GM18508 (cell line): ENCODE measurements around the gene CCDC28A.
"Not testable (repeated sequence)": the region's sequence is repeated elsewhere in the genome, so short reads cannot be mapped to it uniquely, and the experiment has no call there.

Experiments used
- ATAC-seq: cut with Tn5 transposase; IDR thresholded peaks from one replicate; pipeline ENCODE4 v1.9.1; 2021; ENCODE audit warnings: moderate number of reproducible peaks; ENCODE audit not compliant: insufficient read depth, unreplicated experiment

The CCDC28A gene

GRCh38 chr6:138773177-138774091, at the start of gene CCDC28A:
Gene CCDC28A (plus strand): TSS chr6:138773769. CDS start chr6:138776121, 2,352 bp downstream.
- ATAC-seq: peak; percentile 71

DNA sequence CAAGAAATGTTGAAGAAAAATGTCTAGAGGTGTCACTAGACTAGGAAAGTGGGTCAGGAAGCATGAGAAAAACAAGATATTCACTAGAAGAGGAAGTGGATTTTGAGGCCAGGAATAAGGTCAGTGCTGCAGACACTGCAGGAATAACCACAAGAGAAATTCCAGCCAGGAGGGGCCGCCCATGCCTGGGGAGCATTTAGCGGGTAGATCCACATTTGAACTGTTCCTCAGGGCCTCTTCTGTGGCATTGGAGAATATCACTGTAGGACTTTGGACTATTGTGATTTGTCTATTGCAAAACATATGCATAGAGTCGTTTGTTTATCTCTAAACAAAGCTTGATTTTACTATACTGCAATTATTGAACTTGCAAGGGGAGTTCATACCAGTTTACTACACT, 49.6 kb upstream of the CCDC28A start:
- ATAC-seq: no peak

- no peak for ATAC-seq
Measured at GRCh38 chr6:138726066-138726756, 47.4 kb upstream of the CCDC28A start.

GRCh38 chr6:138726757-138727097, 46.8 kb upstream of the CCDC28A start:
- ATAC-seq: no peak

DNA sequence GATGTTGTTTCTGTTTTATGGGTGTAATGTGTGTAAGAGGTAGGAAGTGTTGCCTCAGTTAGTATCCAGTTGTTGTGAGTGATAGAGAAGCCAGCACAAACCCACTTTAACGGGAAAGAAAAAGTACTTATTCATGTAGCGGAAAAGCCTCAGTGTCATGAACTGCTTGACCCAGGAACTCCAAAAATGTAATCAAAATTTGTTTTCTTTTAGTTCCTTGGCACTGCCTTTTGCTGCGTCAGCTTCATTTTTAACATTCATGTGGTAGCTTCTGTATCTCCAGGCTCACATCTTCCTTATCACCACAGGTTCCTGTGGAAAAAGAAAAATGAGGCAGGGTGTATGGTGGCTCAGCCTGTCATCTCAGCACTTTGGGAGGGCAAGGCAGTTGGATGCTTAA, 46.4 kb upstream of the CCDC28A start:
- no peak for ATAC-seq

DNA sequence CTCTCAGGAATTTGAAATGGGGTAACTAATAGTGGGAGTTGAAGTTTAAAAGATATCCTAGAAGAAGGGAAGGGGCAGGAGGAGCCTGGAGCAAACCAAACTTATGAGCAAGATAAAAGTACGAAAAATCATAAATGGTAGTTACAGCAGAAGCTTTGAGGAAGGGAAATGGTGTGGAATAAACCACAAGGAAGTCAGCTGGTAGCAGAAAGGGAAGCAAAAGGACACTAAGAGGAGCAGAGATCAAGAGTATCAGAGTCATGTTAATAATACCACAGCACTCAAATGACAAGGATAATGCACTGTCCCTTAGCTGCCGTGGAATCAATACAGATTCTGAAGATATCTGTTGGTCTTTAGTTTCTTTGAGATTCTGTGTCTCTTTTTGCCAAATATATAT, 44.9 kb upstream of the CCDC28A start:
- ATAC-seq: no peak

- ATAC-seq: not testable (repeated sequence)
Measured at GRCh38 chr6:138730037-138730436, 43.5 kb upstream of the CCDC28A start.

- ATAC-seq: no peak
Measured at GRCh38 chr6:138734585-138734984, 39.0 kb upstream of the CCDC28A start.

- no peak for ATAC-seq
Measured at GRCh38 chr6:138736640-138737039, 36.9 kb upstream of the CCDC28A start.

DNA sequence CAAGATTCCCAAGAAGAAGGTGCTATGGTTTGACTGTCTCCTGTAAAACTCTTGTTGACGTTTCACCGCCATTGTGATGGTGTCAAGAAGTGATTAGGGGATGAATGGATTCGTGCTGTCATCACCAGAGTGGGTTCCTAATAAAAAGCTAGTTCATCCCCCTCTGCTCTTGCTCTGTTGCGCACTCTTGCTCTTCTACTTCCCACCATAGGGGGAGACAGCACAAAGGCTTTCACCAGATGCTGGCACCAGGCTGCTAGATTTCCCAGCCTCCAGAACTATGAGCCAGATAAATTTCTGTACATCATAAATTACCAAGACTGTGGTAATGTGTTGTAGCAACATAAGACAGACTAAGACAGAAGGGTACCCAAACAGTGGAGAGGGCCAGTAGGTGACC, 21.6 kb upstream of the CCDC28A start:
- ATAC-seq: no peak

- no peak for ATAC-seq
Measured at GRCh38 chr6:138757136-138757535, 16.4 kb upstream of the CCDC28A start.

DNA sequence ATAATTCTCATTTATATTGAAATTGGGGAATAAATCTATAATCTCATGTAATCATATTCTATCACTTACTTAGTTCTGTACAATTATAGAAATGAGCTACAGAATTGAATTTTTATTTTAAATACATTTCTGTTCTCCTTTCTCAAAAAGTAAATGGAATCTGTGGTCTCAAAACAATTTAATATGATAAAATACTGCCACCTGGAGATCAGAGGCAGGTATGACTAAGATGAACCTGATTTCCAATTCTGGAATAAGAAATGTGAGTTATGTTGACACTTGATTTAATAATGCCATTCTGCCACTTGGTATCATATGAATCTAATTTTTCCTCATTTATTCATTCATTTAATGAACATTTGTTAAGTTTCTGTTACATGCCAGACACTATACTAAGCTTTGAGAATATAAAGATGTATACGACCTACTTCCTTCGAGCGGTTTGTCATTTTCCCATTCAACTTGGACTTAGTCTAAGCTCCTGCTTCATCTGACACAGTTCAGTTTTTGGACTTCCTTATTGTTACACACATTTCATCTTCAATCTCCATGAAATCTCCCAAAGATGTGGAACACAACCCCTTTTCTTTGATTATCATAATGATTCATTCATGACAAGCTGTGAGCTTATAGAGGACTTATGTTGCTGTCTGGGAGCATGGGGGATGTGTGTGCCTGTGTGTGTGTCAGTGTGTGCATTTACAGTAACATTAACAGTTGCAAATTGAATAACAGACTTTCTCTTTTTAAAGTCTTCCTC, 7.5 kb upstream of the CCDC28A start:
- no peak for ATAC-seq

GRCh38 chr6:138769102-138769676, 4.4 kb upstream of the CCDC28A start:
- no peak for ATAC-seq

DNA sequence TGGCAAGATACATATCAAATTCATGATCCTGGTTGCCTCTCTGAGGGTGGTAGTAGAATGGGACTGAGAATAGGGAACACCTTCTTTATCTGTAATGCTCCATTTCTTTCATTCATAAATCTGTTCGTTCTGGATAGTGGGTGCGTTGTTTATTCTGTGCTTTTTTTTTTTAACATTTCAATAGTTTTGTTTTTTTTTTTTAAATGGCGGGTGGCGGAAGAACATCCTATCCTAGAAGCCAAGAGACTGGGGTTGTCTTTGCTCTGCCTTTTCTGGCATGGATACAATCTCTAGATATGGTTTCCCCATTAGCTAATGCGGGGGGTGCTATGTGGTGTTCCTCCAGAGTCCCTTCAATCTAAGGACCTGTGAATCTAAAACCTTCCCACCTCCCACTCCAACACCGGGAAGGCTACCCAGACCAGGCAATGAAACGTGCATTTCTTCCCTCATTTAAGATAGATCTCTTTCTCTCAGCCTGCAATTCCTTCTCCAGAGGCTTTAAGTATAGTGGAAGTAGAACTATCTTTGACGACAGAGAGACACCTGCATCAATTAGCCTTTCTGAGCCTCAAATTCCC, 883 bp upstream of the CCDC28A start:
- ATAC-seq: no peak

GRCh38 chr6:138774370-138774769, 801 bp downstream of the CCDC28A start:
- no peak for ATAC-seq

- no peak for ATAC-seq
Measured at GRCh38 chr6:138776659-138777058, 3.1 kb downstream of the CCDC28A start.

DNA sequence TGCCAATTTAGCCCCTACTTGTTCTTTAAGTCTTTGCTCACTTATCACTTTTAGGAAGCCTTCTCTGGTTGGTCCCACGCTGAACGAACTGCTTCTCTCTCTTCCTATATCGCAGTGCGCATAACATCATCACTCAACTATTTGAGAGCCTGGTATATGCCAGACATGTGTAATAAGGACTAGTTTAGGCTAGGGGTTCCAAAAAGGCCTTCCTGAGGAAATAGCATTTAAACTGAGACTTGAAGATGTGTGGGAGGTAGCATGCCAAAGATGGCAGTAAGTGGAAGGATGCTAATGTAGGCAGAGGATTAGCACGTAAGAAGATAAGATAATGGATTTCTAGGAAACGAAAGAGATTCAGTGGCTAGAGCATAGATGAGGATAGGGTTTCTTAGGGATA, 4.8 kb downstream of the CCDC28A start:
- no peak for ATAC-seq

- ATAC-seq: no peak
Measured at GRCh38 chr6:138782243-138782642, 8.7 kb downstream of the CCDC28A start.

DNA sequence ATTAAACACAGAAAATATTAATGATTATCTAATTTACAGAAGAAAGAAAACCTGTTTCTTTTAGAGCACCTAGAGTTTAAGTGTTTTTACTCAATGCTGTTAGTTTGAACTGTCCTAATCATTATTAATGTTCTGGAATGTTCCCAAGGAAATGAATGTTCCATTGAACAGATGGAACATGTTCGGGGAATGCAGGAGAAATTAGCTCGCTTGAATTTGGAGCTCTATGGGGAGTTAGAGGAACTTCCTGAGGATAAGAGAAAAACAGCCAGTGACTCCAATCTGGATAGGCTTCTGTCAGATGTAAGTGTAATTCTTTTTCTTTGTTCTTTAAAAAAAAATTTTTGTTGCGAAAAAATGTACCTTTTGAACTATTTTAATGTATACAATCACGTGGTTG, 11.5 kb downstream of the CCDC28A start:
- no peak for ATAC-seq

GRCh38 chr6:138785980-138786379, 12.4 kb downstream of the CCDC28A start:
- ATAC-seq: no peak
